Measurements from ENCODE around the gene NKIRAS1. TPM values are rescaled to one million over a fixed set of nuclear protein-coding genes. Genes with fewer than 3 reads are reported as not detected.

NKIRAS1 gene
- total and polyA plus RNA-seq, 12 donors: 9.4 to 24.2 (median 19.1) TPM

- ATAC-seq: no peak
- intact Hi-C loops (cut with DNase I): no loop called here
- Histone ChIP-seq H3K4me1 (peaks cover 23 to 92% (median 84%) of the 10 kb centered on the region in 9 donors), H3K36me3 (peaks cover 0 to 14% (median 0%) of the 10 kb centered on the region in 9 donors), H3K9me3 (no peaks in the 10 kb centered on the region), H3K27ac (peak overlapping the region in 8 of 10 donors; percentile 1 to 100 (median 30)), H3K27me3 (no peaks in the 10 kb centered on the region), H3K4me3 (peak overlapping the region in 5 of 10 donors; percentile 3 to 31 (median 19))
- DNase-seq: no peak
- no peak for TF ChIP-seq CTCF (IDR thresholded peaks at IDR 0.05)
Measured at GRCh38 chr3:23950293-23950692, 33.5 kb upstream of the NKIRAS1 start.

- no peak for TF ChIP-seq CTCF (IDR thresholded peaks at IDR 0.05)
- peaks cover 0 to 9% (median 0%) of the 10 kb centered on the region in 9 donors for H3K36me3 ChIP-seq
- H3K27ac ChIP-seq: peak overlapping the region in 8 of 10 donors; percentile 1 to 100 (median 30)
- H3K4me3 ChIP-seq: peak overlapping the region in 5 of 10 donors; percentile 3 to 31 (median 19)
- H3K4me1 ChIP-seq: peaks cover 23 to 87% (median 83%) of the 10 kb centered on the region in 9 donors
- intact Hi-C loops (cut with DNase I): no loop called here
- no peaks in the 10 kb centered on the region for H3K27me3 ChIP-seq
- ATAC-seq: no peak
- peak; percentile 58 to 63 for DNase-seq
- H3K9me3 ChIP-seq: no peaks in the 10 kb centered on the region
Measured at GRCh38 chr3:23949784-23950183, 33.0 kb upstream of the NKIRAS1 start.

GRCh38 chr3:23948761-23949160 lies 32.0 kb upstream of the NKIRAS1 start:
- 86 to 89% methylated on average over 2 of the region's 2 CpGs for WGBS, 2 donors

GRCh38 chr3:23945913-23946687 lies 29.3 kb upstream of the NKIRAS1 start:
- peak overlapping the region; percentile 87 to 100 (median 98) for H3K27ac ChIP-seq
- DNase-seq: peak; percentile 97 to 99
- ATAC-seq: peak; percentile 91 to 97 (median 94)
- peak overlapping the region; percentile 51 to 96 (median 79) for H3K4me3 ChIP-seq
- 0 to 1% methylated on average over 66 to 87 of the region's 87 CpGs for WGBS, 2 donors
- intact Hi-C loops (cut with DNase I): loop anchor here in 6 of 10 donors (1.0 to 2.0 kb wide), 2 partner anchors 29 kb away; partner anchors contain the start of genes RPL15 (in 6 of the 6) and NKIRAS1 (in 4 of the 6)
- H3K36me3 ChIP-seq: peaks cover 0 to 5% (median 0%) of the 10 kb centered on the region in 9 donors
- TF ChIP-seq CTCF (IDR thresholded peaks at IDR 0.05): no peak
- no peaks in the 10 kb centered on the region for H3K27me3 ChIP-seq
- H3K9me3 ChIP-seq: no peaks in the 10 kb centered on the region
- H3K4me1 ChIP-seq: peaks cover 22 to 56% (median 54%) of the 10 kb centered on the region in 9 donors

More at GRCh38 chr3:23948761-23949160, 32.0 kb upstream of the NKIRAS1 start:
- intact Hi-C loops (cut with DNase I): no loop called here
- peaks cover 0 to 5% (median 0%) of the 10 kb centered on the region in 9 donors for H3K36me3 ChIP-seq
- DNase-seq (no peak), ATAC-seq (no peak)
- no peaks in the 10 kb centered on the region for H3K9me3 ChIP-seq
- H3K4me1 ChIP-seq: peaks cover 23 to 83% (median 80%) of the 10 kb centered on the region in 9 donors
- no peak for TF ChIP-seq CTCF (IDR thresholded peaks at IDR 0.05)
- H3K27ac ChIP-seq: peak overlapping the region in 2 of 10 donors; percentile 56 to 100
- H3K27me3 ChIP-seq: no peaks in the 10 kb centered on the region
- H3K4me3 ChIP-seq: no peak overlapping the region

All from heart right ventricle (tissue), 16 donors.